Fibroblast of mammary gland (primary cell): ENCODE results near the gene PTPN7.

Experiments
- DNase-seq: peaks from one replicate; pipeline ENCODE4 v3.0.0-alpha.2; 2010; ENCODE audit warnings: low read depth
- H3K4me3 ChIP-seq: 2 replicates; pipeline ENCODE4 v1.5.1; 2011; ENCODE audit warnings: low read depth, mild to moderate bottlenecking, low read length, moderate library complexity; ENCODE audit not compliant: control insufficient read depth
- CTCF ChIP-seq: conservative IDR thresholded peaks from 2 replicates; pipeline ENCODE4 v1.5.1; 2011; ENCODE audit warnings: low read depth, low read length, inconsistent platforms; ENCODE audit not compliant: control insufficient read depth, insufficient read depth

Gene PTPN7

DNA sequence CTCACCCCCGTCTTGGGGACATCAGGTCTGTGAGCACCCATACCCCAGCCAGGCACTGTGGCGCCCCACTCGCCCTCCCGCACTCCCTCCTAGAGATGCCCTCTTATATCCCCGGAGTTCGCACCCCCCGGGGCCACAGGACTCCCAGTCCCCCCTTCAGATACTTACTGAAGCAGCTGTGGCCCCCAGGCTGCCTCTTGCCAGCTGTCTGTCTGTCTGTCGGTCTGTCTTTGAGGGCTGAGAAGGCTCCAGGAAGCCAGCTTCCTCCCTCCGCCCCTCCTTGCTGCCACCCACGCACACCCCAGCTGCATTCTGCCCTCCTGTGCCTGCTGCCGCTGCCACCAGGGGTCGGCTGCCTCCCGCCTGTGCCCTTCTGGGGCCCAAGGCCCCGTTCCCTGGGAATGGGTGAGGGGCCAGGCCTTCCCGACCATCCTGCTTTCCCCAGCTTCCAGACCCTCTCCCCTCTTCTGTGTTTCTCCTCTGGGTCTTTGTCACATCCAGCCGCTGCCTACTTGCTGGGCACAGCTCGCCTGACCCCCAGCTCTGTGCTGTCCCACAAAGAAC, at the start of gene PTPN7:
PTPN7 (minus strand) TSS at position 226 of the 564 bp plus-strand sequence. CDS start 1,200 bp downstream, outside the sequence.
- TF ChIP-seq CTCF: no peak
- DNase-seq: no peak
- H3K4me3 ChIP-seq: no peak within 1 kb of the TSS

DNA sequence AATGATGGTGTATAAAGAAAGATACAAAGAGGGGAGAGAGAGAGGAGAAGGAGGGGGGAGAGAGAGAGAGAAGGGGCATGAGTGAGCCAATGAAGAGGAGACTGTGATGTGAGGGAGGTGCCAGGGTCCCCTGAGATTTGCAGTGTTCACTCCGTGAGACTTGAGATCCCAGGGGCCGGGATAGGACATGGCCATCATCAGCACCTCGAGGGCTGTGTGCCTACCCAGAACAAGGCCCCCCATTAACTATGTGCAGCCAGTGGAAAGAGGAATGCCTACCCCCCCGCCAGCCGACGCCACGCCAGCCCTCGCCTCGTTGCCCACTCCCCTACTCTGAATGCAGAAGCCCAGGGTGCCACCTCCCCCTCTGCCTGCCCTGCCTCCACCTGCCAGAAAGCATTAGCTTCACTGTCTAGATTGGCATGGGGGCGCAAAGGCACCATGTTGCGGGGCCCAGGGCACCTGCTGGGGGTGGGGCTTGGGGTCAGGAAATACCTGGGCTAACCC, 48.0 kb upstream of the PTPN7 start:
- no peak overlapping the region for H3K4me3 ChIP-seq
- no peak for DNase-seq
- TF ChIP-seq CTCF: no peak

DNA sequence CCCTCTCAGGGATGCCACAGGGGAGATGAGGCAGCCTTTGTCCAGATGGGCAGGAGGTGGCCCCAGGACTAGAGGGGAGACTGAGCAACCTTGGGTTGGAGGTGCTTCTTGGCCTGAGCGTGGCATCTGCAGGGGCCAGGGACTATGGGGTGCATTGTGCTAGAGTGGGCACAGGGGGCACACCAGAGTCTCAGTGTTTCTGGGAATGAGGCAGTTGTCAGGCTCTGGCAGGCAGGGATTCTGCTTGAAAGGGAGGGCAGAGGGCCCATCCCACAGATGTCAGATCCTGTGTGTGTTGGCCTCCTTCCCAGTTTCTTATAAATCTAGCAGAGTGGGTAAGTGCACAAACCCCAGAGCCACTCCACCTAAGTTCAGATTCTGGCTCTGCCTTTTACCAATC, 46.9 kb upstream of the PTPN7 start:
- peak; percentile 63 for DNase-seq

DNA sequence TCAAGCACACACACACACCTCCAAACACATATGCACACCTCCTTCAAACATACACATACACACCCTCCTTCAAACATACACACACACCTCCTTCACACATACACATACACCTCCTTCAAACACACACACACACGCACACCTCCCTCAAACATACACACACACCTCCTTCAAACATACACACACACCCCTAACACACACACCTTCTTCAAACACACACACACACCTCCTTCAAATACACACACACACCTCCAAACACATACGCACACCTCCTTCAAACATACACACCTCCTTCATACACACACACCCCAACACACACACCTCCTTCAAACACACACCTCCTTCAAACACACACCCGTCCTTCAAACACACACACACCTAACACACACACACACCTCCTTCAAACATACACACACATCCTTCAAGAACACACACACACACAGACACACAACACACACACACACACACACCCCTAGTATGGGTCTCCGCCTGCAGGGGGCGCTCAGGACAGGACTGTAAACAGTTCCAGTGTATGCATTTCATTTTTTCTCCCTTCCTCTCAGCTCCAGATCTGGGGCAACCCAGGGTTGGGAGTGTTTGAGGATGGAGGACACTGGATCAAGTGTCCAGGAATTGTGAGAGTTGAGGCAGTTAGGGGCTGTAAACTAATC, 45.3 kb upstream of the PTPN7 start:
- peak; percentile 15 for TF ChIP-seq CTCF
- no peak overlapping the region for H3K4me3 ChIP-seq
- DNase-seq: no peak

More for the DNA sequence above, 46.9 kb upstream of the PTPN7 start:
- TF ChIP-seq CTCF: no peak
- no peak overlapping the region for H3K4me3 ChIP-seq

GRCh38 chr1:202204065-202204464, 43.7 kb upstream of the PTPN7 start:
- TF ChIP-seq CTCF: no peak
- H3K4me3 ChIP-seq: no peak overlapping the region
- DNase-seq: no peak

- H3K4me3 ChIP-seq: no peak overlapping the region
- DNase-seq: no peak
- no peak for TF ChIP-seq CTCF
Observed at GRCh38 chr1:202203238-202204039, 43.0 kb upstream of the PTPN7 start.
